ENCODE measurements around the gene ZDHHC14.
"Not testable (repeated sequence)": the region's sequence is repeated elsewhere in the genome, so short reads cannot be mapped to it uniquely, and the experiment has no call there.

The ZDHHC14 gene

DNA sequence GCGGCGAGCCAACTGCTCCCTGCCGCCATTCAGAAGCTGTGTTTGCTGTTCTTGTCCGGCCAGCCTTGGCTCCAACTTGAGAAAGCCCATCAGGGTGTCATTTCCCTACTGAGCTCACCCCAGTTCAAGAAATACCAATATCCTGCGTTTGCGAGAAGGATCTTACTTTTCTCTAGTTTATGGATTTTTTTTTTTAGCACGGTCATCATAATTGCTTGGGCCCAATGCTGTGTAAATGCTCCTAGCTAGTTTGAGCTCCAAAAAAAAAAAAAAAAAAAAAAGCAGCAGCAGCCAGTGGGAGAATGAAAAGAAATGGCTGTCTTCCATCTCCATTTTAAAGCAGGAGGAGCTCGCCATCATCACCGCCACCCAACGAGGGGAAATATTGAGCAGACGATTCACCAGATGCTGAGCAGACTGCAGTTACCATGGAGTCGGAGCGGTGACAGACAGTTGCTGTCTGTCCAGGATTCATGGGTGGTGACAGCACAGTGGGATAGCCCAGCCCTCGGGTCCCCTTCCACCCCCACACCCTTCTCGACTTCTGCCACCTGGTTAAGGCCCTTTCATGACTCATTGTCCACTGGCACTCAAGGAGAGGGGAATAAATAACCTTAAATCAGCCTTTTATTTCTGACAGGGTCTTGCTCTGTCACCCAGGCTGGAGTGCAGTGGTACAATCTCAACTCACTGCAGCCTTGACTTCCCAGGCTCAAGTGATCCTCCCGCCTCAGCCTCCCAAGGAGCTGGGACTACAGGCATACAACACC lies 309.6 kb downstream of the ZDHHC14 start:
- TF ChIP-seq, protein P1, sequence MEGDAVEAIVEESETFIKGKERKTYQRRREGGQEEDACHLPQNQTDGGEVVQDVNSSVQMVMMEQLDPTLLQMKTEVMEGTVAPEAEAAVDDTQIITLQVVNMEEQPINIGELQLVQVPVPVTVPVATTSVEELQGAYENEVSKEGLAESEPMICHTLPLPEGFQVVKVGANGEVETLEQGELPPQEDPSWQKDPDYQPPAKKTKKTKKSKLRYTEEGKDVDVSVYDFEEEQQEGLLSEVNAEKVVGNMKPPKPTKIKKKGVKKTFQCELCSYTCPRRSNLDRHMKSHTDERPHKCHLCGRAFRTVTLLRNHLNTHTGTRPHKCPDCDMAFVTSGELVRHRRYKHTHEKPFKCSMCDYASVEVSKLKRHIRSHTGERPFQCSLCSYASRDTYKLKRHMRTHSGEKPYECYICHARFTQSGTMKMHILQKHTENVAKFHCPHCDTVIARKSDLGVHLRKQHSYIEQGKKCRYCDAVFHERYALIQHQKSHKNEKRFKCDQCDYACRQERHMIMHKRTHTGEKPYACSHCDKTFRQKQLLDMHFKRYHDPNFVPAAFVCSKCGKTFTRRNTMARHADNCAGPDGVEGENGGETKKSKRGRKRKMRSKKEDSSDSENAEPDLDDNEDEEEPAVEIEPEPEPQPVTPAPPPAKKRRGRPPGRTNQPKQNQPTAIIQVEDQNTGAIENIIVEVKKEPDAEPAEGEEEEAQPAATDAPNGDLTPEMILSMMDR (IDR thresholded peaks at IDR 0.05; ENCODE audit: low read depth, low read length), result no peak
- no peak for TF ChIP-seq MYC (IDR thresholded peaks at IDR 0.05; ENCODE audit: low read depth, low read length)
- TF ChIP-seq POLR2A (IDR thresholded peaks at IDR 0.05; ENCODE audit: extremely low read depth, insufficient read length), result no peak
- TF ChIP-seq, protein P2, sequence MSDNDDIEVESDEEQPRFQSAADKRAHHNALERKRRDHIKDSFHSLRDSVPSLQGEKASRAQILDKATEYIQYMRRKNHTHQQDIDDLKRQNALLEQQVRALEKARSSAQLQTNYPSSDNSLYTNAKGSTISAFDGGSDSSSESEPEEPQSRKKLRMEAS (IDR thresholded peaks at IDR 0.05; ENCODE audit: low read depth, low read length), result no peak
- DNase-seq (ENCODE audit: low read depth), result no peak
- H3K4me3 ChIP-seq (ENCODE audit: low read depth, low read length), result no peak overlapping the region

DNA sequence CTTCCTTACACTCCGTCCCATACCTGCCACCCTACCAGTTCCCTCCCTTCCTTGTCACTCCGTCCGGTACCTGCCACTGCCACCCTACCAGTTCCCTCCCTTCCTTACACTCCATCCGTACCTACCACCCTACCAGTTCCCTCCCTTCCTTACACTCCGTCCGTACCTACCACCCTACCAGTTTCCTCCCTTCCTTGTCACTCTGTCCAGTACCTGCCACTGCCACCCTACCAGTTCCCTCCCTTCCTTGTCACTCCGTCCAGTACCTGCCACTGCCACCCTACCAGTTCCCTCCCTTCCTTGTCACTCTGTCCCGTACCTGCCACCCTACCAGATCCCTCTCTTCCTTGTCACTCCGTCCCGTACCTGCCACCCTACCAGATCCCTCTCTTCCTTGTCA lies 310.6 kb downstream of the ZDHHC14 start:
- H3K4me3 ChIP-seq (ENCODE audit: low read depth, low read length); DNase-seq (ENCODE audit: low read depth): not testable (repeated sequence)

DNA sequence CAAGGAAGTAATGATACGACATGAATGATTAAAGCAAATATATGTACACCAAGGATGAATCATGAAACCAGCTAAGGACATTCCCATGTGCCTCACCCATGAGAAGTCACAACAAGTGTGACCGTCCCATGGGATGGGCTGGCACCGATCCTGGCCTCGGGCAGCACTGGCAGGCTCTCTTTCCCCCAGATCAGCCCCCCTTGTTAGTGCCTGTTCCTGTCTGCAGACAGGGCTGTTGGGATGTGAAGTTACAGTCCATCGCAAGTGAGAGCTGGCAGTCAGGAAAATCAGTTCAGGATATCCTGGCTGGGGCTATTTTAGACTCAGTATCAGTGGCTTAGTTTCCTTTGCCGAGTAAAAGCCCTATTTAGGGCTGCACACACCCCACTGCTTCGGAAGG lies 312.9 kb downstream of the ZDHHC14 start:
- no peak for DNase-seq (ENCODE audit: low read depth)
- TF ChIP-seq MYC (IDR thresholded peaks at IDR 0.05; ENCODE audit: low read depth, low read length), result no peak
- TF ChIP-seq, protein P2 (IDR thresholded peaks at IDR 0.05; ENCODE audit: low read depth, low read length), result no peak
- TF ChIP-seq, protein P1 (IDR thresholded peaks at IDR 0.05; ENCODE audit: low read depth, low read length), result no peak
- H3K4me3 ChIP-seq (ENCODE audit: low read depth, low read length), result no peak overlapping the region

DNA sequence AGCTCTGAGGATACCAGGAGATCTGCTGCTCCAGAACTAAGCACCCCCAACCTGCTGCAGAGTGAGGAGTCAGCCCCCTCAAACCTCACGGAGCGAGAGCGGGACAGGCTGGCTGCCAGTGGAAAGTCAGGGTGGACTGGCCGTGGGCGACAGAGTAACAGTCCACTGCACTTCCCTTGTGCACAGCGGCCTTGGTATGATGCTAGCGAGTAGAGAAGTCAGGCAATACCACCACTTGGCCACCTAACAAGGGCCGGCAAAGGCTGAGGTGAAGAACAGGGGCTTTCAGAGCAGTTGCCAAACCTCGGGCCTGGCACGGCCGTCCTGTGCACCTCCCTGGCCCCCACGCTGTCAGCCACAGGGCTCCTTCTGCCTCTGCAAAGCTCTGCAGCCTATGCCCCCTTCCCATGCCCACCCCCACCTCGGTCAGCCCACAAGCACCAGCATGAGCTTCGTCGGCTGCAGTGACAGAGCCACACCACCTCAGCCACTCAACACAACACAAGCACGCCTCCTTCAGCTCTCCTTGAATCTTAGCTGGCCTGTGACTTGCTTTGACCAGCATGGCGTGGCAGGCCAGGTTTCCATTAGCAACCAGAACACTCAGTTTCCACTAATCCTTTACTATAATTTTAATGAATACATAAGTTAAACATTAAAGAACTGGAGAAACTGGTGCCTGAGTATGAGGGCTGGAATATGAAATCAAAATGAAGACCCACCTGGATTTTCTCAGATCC lies 314.5 kb downstream of the ZDHHC14 start:
- no peak overlapping the region for H3K4me3 ChIP-seq (ENCODE audit: low read depth, low read length)
- DNase-seq (ENCODE audit: low read depth), result no peak
- TF ChIP-seq, protein P1 (IDR thresholded peaks at IDR 0.05; ENCODE audit: low read depth, low read length), result no peak
- no peak for TF ChIP-seq MYC (IDR thresholded peaks at IDR 0.05; ENCODE audit: low read depth, low read length)
- no peak for TF ChIP-seq POLR2A (IDR thresholded peaks at IDR 0.05; ENCODE audit: extremely low read depth, insufficient read length)

DNA sequence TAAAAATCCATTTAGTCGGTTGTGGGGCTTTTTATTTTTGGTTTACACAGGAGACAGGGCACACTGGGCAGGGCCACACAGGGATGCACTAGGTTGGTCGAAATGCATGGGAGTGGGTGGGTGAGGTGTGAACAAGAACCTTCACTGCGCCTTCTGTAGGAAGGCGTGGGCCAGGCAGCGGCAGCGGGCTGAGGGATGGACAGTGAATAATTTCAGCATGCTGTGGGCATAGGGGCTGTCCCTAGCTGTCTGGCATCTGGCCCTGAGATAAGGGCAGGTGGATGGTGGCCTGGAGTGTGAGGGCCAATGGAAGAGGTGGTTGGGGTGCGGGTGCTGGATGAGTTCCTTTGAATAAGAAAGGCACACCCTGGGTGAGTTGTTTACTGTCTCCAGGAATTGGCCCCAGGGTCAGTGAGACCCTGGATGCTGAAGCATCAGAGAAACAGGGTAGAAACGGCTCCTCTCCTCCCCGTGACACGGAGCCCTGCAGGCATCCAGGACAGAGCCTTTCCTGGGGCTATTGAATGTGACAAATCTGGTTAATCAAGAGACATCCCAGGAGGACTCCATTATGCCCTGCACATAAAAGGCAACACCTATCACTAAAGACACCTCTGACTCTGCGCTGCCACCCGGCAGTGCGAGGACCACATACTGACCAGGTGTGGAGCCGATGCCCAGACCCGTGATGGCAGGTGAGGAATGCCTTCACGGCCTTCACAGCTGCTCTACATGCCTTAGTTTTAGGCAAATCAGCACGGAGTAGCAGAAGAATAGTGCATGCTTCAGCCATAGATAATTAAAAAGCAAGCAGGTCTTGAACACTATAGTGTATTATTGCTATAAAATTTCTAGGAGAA lies 319.0 kb downstream of the ZDHHC14 start:
- no peak for DNase-seq (ENCODE audit: low read depth)
- no peak overlapping the region for H3K4me3 ChIP-seq (ENCODE audit: low read depth, low read length)
- TF ChIP-seq MYC (IDR thresholded peaks at IDR 0.05; ENCODE audit: low read depth, low read length) (no peak), POLR2A (IDR thresholded peaks at IDR 0.05; ENCODE audit: extremely low read depth, insufficient read length) (no peak)
- TF ChIP-seq, protein P2 (IDR thresholded peaks at IDR 0.05; ENCODE audit: low read depth, low read length), result no peak
- TF ChIP-seq, protein P1 (IDR thresholded peaks at IDR 0.05; ENCODE audit: low read depth, low read length), result no peak

DNA sequence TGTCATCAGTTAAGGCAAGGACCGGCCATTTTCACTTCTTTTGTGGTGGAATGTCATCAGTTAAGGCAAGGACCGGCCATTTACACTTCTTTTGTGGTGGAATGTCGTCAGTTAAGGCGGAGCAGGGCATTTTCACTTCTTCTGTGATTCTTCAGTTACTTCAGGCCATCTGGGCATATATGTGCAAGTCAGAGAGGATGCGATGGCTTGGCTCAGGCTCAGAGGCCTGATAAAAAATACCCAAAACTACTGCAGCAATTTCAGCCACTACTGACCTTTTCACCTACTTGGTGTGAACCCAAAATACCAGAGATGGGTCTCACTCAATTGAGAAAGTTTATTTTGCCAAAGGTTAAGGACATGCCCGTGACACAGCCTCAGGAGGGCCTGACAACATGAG lies 325.4 kb downstream of the ZDHHC14 start:
- not testable (repeated sequence) for DNase-seq (ENCODE audit: low read depth); H3K4me3 ChIP-seq (ENCODE audit: low read depth, low read length)

All from NB4 (cell line).